Measurements from ENCODE around the gene DNAJC27. TPM values are rescaled to one million over a fixed set of nuclear protein-coding genes. Genes with fewer than 3 reads are reported as not detected.

Gene DNAJC27
- total RNA-seq, 1 experiment from 2014 or later = 5.1 TPM

- BruUV-seq (replicated peaks) = no TSS peak
Measured at GRCh38 chr2:24926220-24926601, 45.5 kb downstream of the DNAJC27 start.

GRCh38 chr2:24925815-24926214, 45.9 kb downstream of the DNAJC27 start:
- BruUV-seq (replicated peaks) = no TSS peak
- H3F3A ChIP-seq (ENCODE audit: insufficient read depth, low read depth) = peaks cover 7% of the 10 kb centered on the region
- H3K4me3 ChIP-seq = no peak overlapping the region
- no peaks in the 10 kb centered on the region for H3K79me2 ChIP-seq (ENCODE audit: low read depth)
- no peaks in the 10 kb centered on the region for H3K9me3 ChIP-seq (ENCODE audit: insufficient read depth, low read depth)
- H3K27me3 ChIP-seq (ENCODE audit: insufficient read depth, low read depth) = no peaks in the 10 kb centered on the region
- POLR2A ChIA-PET (ENCODE audit: unreplicated experiment) = no interaction called here
- CTCF ChIA-PET = no interaction called here
- intact Hi-C loops (cut with micrococcal nuclease; ENCODE audit: unreplicated experiment) = no loop called here
- H3K36me3 ChIP-seq (ENCODE audit: low read depth) = no peaks in the 10 kb centered on the region
- TF ChIP-seq EZH2 (IDR thresholded peaks at IDR 0.05; ENCODE audit: low read depth) (no peak), CTCF (conservative IDR thresholded peaks at IDR 0.05) (no peak)
- no peaks in the 10 kb centered on the region for H3K9me2 ChIP-seq (ENCODE audit: insufficient read depth)
- no peak overlapping the region for H3K27ac ChIP-seq
- no peak overlapping the region for H2AFZ ChIP-seq
- H4K20me1 ChIP-seq (ENCODE audit: insufficient read depth) = no peaks in the 10 kb centered on the region
- DNase-seq = no peak
- no peak overlapping the region for H3K4me2 ChIP-seq
- H3K4me1 ChIP-seq (replicated peaks; ENCODE audit: insufficient read depth) = peaks cover 7% of the 10 kb centered on the region; the same call in 1 of the 2 replicates

More at GRCh38 chr2:24926220-24926601, 45.5 kb downstream of the DNAJC27 start:
- no peaks in the 10 kb centered on the region for H3K9me2 ChIP-seq (ENCODE audit: insufficient read depth)
- H2AFZ ChIP-seq = no peak overlapping the region
- H3K27ac ChIP-seq = no peak overlapping the region
- H3F3A ChIP-seq (ENCODE audit: insufficient read depth, low read depth) = peaks cover 4% of the 10 kb centered on the region; the same call in 1 of the 2 replicates
- no peaks in the 10 kb centered on the region for H3K79me2 ChIP-seq (ENCODE audit: low read depth)
- no peaks in the 10 kb centered on the region for H4K20me1 ChIP-seq (ENCODE audit: insufficient read depth)
- H3K4me3 ChIP-seq = no peak overlapping the region
- H3K4me2 ChIP-seq = no peak overlapping the region
- no peaks in the 10 kb centered on the region for H3K9me3 ChIP-seq (ENCODE audit: insufficient read depth, low read depth)
- intact Hi-C loops (cut with micrococcal nuclease; ENCODE audit: unreplicated experiment) = no loop called here
- TF ChIP-seq EZH2 (IDR thresholded peaks at IDR 0.05; ENCODE audit: low read depth) = no peak
- TF ChIP-seq CTCF (conservative IDR thresholded peaks at IDR 0.05) = no peak
- H3K36me3 ChIP-seq (ENCODE audit: low read depth) = no peaks in the 10 kb centered on the region
- H3K4me1 ChIP-seq (replicated peaks; ENCODE audit: insufficient read depth) = peaks cover 3% of the 10 kb centered on the region; the same call in 1 of the 2 replicates
- POLR2A ChIA-PET (ENCODE audit: unreplicated experiment) = no interaction called here
- no peaks in the 10 kb centered on the region for H3K27me3 ChIP-seq (ENCODE audit: insufficient read depth, low read depth)
- CTCF ChIA-PET = no interaction called here
- no peak for DNase-seq

GRCh38 chr2:24924732-24925131, 47.0 kb downstream of the DNAJC27 start:
- intact Hi-C loops (cut with micrococcal nuclease; ENCODE audit: unreplicated experiment) = no loop called here
- ChIA-PET CTCF (no interaction called here), POLR2A (ENCODE audit: unreplicated experiment) (no interaction called here)
- no peak for DNase-seq
- BruUV-seq (replicated peaks) = no TSS peak
- TF ChIP-seq EZH2 (IDR thresholded peaks at IDR 0.05; ENCODE audit: low read depth) (no peak), CTCF (conservative IDR thresholded peaks at IDR 0.05) (no peak)
- Histone ChIP-seq H3K4me3 (no peak overlapping the region), H3K36me3 (ENCODE audit: low read depth) (no peaks in the 10 kb centered on the region), H3K4me1 (replicated peaks; ENCODE audit: insufficient read depth) (peaks cover 8% of the 10 kb centered on the region; the same call in 1 of the 2 replicates), H3K27me3 (ENCODE audit: insufficient read depth, low read depth) (no peaks in the 10 kb centered on the region), H2AFZ (no peak overlapping the region), H3F3A (ENCODE audit: insufficient read depth, low read depth) (peaks cover 10% of the 10 kb centered on the region), H4K20me1 (ENCODE audit: insufficient read depth) (no peaks in the 10 kb centered on the region), H3K4me2 (no peak overlapping the region), H3K9me2 (ENCODE audit: insufficient read depth) (no peaks in the 10 kb centered on the region), H3K9me3 (ENCODE audit: insufficient read depth, low read depth) (no peaks in the 10 kb centered on the region), H3K27ac (no peak overlapping the region), H3K79me2 (ENCODE audit: low read depth) (no peaks in the 10 kb centered on the region)
